ENCODE results near the gene MYT1.

MYT1 gene

DNA sequence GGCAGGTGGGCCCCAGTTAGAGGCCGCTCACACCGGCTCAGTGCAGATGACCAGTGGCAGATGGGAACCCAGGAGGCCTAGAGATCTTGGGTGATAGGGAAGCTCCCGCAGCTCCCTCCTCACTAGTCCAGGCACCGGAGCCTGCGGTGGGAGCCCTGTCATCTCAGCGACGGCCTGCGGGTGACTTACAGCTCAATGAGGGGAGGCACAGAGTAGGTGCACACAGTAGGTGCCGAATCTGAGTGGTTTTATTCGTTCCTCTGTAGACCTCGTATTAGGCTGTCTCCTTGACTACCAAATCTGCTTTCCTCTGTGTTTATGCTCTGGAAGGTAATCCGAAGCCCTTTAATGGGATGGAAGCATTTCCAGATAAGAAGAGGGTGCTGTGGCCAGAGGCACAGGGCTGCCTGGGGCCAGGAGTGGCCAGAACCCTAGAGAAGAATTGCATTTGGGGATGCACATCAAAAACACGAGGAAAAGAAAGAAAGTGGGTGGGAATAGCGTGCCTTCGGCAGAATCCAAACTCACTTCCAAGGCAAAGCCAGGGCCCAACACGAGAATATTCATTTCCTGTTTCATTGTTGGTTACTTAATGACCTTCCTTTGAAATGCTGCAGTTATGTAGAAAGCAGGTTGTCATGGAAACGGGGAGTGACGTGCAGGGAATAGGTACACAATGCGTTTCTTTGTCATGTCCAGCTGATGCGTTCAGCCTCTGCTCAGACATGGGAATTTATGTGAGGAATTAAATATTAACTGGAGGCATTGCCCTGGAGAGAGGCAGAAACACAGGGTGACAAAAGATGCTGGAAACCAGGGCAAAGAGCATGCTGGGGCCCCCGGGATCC is 24.7 kb downstream of the MYT1 start:
- no peak for DNase-seq (ENCODE audit: extremely low read depth in 1 of 2, low read depth in 1 of 2)

DNA sequence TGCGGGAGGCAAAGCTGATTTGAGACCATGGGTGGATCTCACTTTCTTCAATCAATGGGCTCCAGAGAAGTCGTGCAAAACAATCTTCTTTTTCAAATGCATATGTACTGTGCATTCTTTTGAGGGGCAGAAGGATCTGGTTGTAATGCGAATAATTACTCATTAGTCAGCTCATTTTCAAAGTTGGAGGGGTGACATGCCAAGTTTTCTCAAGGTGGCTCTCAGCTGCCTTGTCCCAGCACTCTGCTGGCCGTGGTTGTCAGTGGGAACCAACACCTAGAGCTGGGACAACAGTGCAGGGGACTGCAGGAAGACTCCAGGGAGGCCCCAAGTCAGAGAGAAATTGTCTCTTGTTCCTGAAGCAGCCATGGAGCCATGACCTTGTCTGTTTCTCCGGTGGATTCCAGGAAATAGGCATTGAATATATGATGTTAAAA is 25.3 kb downstream of the MYT1 start:
- no peak for DNase-seq (ENCODE audit: extremely low read depth in 1 of 2, low read depth in 1 of 2)

DNA sequence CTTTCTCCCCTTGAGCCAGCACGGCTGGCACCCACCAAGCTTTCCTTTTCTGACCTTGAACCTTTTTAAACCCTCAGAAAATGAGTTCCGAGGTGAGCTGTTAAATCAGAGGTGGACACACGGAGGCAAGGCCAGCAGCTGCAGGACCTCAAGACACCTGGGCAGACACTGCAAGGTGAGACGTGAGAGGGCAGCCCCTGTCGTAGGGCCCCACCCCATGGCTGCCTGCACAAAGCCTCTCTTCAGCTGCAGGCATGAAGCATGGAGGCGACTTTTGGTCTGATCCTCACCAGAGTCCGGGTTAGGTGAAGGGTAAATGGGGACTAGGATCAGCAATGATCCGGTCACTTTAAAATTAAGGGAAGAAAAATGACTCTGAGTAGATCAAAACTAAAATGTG is 25.7 kb downstream of the MYT1 start:
- DNase-seq (ENCODE audit: extremely low read depth in 1 of 2, low read depth in 1 of 2) = no peak

DNA sequence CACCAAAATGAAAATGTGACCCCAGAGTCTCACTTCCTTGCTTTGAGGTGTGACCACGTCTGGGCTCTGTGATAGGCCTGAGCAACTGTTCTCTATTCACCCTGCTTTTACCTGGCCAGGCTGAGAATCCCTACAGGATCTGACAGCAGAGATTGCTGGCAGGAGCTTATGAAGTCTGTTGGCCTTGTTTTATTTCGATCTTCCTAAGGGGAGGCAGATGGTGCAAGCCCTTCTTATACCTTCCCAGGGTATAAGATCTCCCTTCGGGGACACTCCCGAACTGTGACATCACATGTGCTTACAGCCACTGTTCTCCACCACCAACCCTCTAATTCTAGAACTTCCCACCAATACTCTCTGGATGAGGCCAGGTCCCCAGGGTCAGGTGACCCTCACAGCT is 26.8 kb downstream of the MYT1 start:
- DNase-seq (ENCODE audit: extremely low read depth in 1 of 2, low read depth in 1 of 2) = no peak

DNA sequence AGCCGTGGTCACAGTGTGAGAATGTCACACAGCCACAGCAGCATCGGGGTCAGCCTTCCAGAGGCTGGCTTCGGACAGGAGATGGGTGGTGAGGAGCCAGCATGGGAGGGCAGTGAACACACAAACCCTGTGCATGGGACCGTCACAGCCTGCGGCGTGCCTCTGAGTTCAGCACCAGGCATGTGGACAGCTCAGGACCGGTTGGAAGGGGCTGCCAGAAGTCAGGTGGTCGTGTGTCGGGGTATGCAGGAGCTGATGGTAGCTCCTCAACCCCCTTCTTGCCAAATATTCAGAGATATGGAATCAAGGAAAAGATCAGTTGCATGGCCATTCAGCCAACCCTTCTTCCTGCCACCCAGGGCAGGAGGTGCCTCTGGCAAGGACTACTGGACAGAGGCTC is 28.2 kb downstream of the MYT1 start:
- DNase-seq (ENCODE audit: extremely low read depth in 1 of 2, low read depth in 1 of 2) = no peak

DNA sequence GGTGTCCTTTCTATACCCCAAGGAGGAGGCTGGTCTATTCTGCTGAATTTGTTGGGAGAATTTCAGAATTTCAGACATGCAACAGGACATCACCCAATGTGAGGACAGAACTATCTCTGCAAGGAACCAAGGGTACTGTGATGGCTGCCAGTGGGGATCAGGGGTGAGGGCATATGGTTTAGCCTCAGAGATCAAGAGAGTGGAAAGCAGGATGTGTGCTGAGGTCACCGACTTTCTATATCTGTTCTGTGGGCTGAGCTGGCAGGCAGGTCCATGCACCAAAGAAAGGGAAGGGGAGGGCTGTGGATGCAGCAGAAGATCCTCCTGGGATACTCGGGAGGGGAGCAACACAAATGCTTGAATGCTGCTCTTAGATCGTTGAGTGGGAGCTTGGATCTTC is 28.8 kb downstream of the MYT1 start:
- DNase-seq (ENCODE audit: extremely low read depth in 1 of 2, low read depth in 1 of 2) = no peak

DNA sequence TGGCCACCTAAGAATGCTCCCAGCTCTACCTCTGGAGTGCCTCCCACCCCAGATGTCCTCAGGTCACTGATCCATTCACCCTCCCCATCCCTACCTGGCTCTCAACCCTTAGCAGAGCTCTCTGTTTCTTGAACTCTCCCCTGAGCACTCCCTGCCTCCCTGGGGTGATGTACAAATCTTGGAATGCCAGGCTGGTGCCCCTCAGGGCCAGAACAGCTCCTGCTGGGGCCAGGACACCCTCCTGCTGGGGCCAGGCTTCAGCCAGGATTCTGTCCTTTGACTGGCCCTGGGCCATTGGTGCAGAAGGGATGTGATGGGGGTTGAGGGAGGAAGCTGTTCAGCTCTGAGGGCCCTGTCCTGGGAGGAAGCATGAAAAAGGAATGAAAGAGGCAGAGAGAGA is 30.0 kb downstream of the MYT1 start:
- DNase-seq (ENCODE audit: extremely low read depth in 1 of 2, low read depth in 1 of 2) = no peak

DNA sequence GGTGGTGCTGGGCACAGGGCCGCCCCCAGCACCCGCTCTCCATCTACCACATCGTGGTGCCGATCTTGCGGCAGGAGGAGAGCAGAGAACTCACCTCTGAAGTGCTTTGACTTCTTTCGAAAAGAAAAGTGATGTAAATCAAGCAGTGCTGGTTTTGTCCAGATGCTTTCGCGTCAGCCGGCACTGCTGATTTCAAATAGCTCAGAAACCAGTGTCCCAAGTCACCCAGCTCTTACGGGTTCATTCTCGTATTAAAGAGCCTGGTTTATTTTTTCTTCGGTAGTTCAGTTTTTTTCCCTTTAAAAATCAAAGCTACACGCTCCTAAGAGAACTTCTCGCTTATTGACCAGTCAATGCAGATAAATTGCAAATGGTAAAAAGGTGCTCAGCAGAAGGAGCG is 32.1 kb downstream of the MYT1 start:
- DNase-seq (ENCODE audit: extremely low read depth in 1 of 2, low read depth in 1 of 2) = no peak

DNA sequence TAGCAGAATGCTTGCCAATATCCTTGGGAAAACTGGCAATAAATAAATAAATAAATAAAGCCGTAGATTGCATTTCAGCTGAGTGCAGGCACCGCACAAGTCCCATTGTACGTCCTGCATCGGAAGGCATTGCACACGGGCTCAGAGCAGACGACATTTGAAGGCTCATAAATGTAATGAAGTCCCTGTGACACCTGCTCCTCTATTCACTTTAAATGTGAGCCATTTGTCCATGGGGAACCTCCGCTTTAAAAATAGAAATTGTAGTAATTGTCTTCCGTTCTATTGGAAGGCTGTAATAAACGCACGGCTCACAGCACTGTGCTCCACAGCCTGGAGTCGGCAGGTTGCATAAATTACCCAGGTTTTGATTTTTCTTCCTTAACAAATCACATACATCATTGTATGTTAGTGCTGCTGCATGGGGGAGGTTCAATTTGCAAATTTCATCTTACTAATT is 32.6 kb downstream of the MYT1 start:
- DNase-seq (ENCODE audit: extremely low read depth in 1 of 2, low read depth in 1 of 2) = no peak

DNA sequence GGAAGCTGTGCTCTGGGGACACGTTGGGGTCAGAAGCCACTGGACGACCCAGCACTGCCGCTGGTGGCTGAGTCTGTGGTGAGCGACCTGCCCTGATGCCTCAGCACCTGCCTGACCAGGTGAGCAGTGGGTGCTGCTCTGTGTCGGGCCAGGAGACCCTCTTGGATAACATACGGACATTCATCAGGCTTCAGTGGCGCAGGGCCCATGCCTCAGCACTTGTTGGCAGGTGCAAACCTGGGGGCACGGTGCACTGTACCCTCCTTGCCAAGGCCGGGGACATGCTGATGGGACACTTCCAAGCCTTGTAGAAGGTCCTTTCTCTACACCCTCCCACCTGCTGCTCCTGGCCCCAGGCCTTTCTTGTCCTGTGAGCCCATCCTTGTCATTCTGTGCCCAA is 34.1 kb downstream of the MYT1 start:
- no peak for DNase-seq (ENCODE audit: extremely low read depth in 1 of 2, low read depth in 1 of 2)

DNA sequence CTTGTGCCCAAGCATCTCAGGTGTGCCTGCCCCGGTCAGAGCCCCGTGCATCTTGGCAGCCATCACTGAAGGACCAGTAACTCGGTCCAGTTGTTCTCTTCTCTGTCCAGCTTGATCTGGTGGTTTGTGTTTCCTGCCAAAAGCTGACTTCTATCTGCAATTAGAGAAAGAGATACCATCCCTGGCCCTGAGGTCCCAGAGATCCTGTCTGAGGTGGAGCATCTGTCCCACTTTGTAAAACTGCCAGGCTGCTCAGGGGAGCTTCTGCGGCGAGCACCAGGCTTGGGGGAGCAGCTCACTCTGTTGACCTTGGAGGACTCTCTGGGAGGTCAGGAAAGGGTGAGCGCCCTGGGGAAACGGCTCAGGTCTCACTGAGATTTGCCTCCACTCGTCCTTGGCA is 35.1 kb downstream of the MYT1 start:
- no peak for DNase-seq (ENCODE audit: extremely low read depth in 1 of 2, low read depth in 1 of 2)

DNA sequence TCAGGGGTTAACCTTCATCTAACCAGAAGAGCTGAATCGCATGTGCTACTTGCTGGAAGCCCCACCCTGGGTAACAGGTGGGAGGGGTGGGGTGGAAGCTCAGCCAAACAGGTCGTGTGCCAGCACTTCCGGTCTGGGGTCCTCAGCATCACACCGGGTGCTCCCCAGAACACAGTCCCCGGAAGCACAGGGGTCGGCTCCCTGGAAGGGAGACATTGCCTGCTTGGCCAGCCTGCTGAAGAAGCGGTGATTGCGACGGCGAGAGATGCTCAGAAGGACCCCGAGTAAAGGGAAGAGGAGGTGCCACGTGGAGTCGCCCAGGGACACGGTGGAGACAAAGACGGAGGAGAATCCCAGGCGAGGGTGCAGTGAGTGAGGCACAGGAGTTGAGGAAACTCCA is 36.5 kb downstream of the MYT1 start:
- DNase-seq (ENCODE audit: extremely low read depth in 1 of 2, low read depth in 1 of 2) = no peak

DNA sequence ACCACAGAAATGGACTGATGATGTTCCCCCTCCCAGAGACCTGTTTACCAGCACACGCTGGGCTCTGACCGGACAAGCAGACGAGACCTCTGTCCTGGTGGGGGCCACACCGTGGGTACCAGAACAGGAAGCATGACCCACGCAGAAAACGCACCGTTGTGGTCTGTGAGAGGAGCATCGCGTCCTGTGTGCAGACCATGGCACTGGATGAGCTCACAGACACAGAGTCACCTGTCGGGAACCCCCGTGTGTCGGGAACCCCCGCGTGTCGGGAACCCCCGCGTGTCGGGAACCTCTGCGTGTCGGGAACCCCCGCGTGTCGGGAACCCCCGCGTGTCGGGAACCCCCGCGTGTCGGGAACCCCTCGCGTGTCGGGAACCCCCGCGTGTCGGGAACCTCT is 37.4 kb downstream of the MYT1 start:
- DNase-seq (ENCODE audit: extremely low read depth in 1 of 2, low read depth in 1 of 2) = no peak

DNA sequence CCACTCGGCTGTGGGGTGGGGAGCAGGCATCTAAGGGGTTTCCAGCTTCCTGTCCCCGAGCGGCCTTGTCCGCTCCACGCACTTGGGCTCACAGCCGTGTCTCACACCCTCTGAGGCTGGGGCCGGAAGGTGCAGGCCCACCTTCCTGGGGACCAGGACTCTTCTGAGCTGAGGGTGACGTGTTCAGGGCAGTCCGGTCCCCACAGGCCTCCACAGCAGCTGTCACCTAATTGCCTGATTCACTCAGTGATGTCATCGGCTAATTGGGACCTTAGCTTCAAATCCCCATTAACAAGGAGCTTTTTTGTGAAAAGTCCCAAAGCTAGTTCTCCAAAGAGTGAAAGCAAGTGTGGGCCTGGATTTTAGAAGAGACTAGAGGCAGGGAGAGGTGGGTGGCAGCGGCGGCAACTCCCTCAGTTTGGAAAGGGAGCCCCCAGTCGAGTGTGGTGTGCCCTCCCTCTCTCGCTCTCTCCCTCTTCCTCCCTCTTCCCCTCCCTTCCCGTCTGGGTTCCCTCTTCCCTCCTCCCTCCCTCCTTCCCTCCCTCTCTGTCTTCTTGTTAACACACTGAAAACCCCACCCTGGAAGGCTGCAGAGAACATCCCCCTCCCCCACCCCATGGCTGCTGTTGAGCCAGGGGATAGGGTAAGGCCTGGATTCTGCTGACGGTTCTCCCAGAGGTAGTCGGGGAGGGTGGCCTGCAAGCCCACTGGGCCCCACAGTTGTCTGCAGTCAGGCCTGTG is 39.0 kb downstream of the MYT1 start:
- DNase-seq (ENCODE audit: extremely low read depth in 1 of 2, low read depth in 1 of 2) = no peak

DNA sequence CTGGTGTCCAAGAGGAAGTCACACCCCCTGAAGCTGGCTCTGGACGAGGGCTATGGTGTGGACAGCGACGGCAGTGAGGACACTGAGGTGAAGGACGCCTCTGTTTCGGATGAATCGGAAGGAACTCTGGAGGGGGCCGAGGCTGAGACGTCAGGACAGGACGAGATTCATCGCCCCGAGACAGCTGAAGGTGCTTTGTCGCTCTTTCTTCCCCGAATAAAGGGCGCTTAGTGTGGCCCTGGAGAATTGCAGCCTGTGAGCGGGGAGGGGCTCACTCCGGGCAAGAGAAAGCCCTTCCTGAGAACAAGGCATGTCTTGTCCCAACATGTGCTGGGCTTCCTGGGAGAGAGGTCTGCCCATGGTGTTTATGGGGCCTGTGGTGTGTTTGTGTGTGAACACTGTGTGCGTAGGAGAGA is 41.4 kb downstream of the MYT1 start:
- no peak for DNase-seq (ENCODE audit: extremely low read depth in 1 of 2, low read depth in 1 of 2)

DNA sequence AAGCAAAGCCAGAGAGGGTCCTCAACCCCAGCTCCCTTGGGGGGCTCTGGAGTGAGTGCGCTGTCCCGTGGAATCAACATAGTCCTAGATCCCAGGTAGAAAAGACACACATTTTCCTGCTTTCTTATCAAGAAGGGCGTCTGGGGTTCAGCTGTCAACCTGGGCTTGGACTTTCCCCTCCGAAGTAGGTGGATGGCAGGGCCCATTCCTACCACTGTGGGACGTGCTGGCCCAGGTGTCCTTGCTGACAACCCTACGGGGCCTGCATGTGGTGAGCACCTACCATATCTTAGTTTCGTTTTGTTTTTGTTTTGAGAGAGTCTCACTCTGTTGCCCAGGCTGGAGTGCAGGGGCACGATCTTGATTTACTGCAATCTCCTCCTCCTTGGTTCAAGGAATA is 42.4 kb downstream of the MYT1 start:
- no peak for DNase-seq (ENCODE audit: extremely low read depth in 1 of 2, low read depth in 1 of 2)

DNA sequence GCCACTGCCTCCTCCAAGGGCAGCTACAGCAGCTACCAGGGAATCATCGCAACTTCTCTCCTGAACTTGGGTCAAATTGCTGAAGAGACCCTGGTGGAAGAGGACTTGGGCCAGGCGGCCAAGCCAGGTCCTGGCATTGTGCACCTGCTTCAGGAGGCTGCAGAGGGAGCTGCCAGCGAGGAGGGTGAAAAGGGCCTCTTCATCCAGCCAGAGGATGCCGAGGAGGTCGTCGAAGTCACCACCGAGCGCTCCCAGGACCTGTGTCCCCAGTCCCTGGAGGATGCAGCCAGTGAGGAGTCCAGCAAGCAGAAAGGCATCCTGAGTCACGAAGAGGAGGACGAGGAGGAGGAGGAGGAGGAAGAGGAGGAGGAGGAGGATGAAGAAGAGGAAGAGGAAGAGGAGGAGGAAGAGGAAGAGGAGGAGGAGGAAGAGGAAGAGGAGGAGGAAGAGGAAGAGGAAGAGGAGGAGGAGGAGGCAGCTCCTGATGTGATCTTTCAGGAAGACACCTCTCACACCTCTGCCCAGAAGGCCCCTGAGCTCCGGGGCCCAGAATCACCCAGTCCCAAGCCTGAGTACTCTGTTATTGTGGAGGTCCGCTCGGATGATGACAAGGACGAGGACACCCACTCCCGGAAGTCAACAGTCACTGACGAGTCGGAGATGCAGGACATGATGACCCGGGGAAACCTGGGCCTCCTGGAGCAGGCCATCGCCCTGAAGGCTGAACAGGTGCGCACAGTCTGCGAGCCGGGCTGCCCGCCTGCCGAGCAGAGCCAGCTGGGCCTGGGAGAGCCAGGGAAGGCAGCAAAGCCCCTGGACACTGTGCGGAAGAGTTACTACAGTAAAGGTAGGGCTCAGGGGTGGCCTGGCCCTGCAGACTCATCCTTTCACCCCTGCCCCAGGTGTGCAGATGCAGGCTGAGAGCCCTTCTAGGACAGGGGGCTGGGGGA is 43.7 kb downstream of the MYT1 start:
- DNase-seq (ENCODE audit: extremely low read depth in 1 of 2, low read depth in 1 of 2) = no peak

DNA sequence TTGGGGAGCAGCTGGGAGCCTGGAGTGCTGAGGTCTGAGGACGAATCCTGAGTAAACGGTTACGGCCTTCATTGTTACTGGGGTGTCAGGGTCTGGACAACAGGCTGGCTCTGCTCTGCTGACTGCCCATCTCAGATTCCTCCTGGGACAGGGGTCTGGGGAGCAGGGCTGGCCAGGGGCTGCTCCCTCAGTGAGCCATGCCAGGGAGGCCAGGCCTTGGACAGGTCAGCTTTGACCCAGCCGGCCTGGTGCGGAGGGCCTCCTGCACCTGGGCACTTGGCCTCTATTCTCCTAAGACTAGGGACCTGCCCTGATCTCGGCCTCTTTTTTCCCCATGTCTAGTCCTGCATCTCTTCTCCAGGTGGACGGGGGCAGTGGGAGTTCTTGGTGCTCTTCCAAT is 44.9 kb downstream of the MYT1 start:
- DNase-seq (ENCODE audit: extremely low read depth in 1 of 2, low read depth in 1 of 2) = no peak

DNA sequence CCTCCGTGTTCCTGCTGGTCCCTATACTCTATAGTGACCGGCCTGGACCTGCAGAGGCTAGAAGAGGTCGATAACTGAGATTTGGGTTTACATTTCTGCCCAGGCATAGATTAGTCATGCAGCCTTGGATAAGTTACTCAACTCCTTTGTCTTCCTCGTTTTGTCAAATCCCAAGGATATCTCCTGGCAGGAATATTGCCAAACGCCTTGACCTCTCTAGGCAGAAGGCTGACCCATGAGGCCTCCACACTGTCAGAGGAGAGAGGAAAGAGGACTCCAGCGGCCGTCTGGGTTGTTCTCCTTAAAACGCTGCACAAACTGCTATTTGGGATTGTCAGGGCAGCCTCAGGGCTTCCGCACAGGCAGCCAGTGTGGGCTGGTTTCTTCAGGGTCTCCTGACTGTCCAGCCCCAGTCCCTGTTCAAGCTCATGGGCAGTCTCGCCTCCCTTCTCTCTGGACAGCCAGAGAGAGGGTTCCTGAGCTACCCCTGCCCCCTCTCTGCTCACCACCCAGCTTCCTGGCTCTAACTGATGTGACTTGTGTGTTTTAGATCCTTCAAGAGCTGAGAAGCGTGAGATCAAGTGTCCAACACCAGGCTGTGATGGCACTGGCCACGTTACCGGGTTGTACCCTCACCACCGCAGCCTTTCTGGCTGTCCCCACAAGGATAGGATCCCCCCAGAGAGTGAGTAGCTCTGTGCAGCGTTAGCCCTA is 46.6 kb downstream of the MYT1 start:
- no peak for DNase-seq (ENCODE audit: extremely low read depth in 1 of 2, low read depth in 1 of 2)

DNA sequence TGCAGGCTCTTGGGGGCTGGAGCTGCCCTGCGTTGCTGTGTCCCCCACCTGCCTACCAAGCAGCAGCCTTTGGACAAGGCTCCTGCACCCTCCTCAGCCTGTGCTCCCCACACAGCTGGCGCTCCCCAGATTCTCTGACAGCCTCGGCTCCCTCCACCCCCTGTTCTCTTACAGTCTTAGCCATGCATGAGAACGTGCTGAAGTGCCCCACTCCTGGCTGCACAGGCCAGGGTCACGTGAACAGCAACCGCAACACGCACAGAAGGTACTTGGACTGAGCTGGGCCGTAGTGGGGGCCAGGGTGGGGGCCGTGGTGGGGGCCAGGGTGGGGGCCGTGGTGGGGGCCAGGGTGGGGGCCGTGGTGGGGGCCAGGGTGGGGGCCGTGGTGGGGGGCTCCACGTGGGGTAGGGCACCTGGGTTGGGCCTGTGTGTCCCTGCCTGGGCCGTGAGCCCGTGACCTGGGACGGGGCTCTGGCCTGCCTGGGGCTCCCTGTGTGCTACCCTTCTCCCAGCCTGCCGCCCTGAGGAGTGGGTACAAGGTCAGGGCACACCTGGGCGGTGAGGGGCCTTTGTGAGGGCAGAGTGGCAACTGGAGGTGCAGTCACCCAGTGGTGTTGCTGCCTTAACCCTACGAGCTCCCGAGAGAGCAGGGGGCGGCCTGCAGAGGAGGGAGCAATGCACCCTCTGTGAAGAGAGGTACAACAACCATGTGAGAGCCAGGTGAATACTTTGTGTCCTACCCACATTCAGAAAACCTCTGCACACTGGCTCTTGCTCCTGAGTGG is 47.8 kb downstream of the MYT1 start:
- no peak for DNase-seq (ENCODE audit: extremely low read depth in 1 of 2, low read depth in 1 of 2)
